Measurements from ENCODE around the gene TRIM46. TPM values are rescaled to one million over a fixed set of nuclear protein-coding genes. Genes with fewer than 3 reads are reported as not detected.

TRIM46 gene
- total and polyA plus RNA-seq, 2 of the 13 experiments (the other 11 are each of a cell fraction or from before 2014, with no cell fraction given): 0.04 to 0.09 TPM

DNA sequence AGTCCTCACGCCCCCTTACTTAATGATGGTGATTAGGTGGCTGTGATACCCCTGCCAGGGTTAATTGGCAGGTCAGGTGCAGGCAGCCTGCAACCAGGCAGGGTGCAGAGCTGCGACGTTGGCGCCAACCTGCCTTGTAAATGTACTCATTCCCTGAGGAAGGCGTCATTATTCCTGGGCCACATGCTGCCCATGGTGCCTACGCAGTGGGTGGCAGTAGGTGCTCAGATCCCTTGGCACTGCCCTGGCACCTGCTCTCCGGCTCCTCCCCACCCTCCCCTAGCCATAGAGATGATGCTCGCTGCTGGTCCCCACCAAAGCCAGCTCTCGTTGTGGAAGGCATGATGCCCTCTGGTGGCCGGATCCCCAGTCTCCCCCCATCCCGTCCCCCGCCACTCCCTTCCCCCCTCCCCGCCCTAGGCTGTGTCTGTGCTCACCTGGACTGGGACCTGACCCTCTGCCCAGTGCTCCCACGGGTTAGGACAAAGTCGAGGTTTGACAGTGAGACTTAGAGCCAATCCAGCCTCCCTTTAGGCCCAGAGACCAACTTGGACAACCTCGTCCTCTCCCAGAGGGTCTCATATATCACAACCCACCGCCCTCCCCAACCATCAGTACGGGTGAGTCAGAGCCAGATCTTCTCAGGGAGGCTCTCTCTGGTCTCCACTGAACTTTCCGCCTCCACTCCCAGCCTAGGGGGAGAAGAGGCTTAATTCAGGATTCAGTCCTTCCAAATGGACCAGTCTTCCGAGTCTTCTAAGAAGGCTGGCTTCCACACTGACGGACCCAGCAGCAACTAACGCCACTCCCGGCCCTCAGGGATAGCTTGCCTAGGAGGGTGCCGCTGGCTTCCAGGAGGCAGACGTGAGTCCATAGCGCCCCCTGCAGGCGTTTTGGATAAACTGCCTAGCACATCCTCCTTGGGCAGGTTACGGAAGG is 6.2 kb upstream of the TRIM46 start (continued):
- TF ChIP-seq, protein P1, sequence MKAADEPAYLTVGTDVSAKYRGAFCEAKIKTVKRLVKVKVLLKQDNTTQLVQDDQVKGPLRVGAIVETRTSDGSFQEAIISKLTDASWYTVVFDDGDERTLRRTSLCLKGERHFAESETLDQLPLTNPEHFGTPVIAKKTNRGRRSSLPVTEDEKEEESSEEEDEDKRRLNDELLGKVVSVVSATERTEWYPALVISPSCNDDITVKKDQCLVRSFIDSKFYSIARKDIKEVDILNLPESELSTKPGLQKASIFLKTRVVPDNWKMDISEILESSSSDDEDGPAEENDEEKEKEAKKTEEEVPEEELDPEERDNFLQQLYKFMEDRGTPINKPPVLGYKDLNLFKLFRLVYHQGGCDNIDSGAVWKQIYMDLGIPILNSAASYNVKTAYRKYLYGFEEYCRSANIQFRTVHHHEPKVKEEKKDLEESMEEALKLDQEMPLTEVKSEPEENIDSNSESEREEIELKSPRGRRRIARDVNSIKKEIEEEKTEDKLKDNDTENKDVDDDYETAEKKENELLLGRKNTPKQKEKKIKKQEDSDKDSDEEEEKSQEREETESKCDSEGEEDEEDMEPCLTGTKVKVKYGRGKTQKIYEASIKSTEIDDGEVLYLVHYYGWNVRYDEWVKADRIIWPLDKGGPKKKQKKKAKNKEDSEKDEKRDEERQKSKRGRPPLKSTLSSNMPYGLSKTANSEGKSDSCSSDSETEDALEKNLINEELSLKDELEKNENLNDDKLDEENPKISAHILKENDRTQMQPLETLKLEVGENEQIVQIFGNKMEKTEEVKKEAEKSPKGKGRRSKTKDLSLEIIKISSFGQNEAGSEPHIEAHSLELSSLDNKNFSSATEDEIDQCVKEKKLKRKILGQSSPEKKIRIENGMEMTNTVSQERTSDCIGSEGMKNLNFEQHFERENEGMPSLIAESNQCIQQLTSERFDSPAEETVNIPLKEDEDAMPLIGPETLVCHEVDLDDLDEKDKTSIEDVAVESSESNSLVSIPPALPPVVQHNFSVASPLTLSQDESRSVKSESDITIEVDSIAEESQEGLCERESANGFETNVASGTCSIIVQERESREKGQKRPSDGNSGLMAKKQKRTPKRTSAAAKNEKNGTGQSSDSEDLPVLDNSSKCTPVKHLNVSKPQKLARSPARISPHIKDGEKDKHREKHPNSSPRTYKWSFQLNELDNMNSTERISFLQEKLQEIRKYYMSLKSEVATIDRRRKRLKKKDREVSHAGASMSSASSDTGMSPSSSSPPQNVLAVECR (CRISPR knock-in tag; IDR thresholded peaks at IDR 0.05; ENCODE audit: borderline replicate concordance): peak; percentile 44
- 0 out of 2 replicates have a peak, but pooled peaks have one; percentile 56 for TF ChIP-seq MIXL1 (CRISPR knock-in tag; IDR thresholded peaks at IDR 0.05)
- TF ChIP-seq NR3C1 (CRISPR knock-in tag; IDR thresholded peaks at IDR 0.05): no peak
- TF ChIP-seq, protein P2, sequence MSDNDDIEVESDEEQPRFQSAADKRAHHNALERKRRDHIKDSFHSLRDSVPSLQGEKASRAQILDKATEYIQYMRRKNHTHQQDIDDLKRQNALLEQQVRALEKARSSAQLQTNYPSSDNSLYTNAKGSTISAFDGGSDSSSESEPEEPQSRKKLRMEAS (IDR thresholded peaks at IDR 0.05): peak; percentile 26; the same call in 1 of the 2 replicates
- TF ChIP-seq LCORL (IDR thresholded peaks at IDR 0.05): no peak
- TF ChIP-seq LCORL (CRISPR knock-in tag; IDR thresholded peaks at IDR 0.05): peak; percentile 70; the same call in 1 of the 2 replicates
- TF ChIP-seq, protein P3, sequence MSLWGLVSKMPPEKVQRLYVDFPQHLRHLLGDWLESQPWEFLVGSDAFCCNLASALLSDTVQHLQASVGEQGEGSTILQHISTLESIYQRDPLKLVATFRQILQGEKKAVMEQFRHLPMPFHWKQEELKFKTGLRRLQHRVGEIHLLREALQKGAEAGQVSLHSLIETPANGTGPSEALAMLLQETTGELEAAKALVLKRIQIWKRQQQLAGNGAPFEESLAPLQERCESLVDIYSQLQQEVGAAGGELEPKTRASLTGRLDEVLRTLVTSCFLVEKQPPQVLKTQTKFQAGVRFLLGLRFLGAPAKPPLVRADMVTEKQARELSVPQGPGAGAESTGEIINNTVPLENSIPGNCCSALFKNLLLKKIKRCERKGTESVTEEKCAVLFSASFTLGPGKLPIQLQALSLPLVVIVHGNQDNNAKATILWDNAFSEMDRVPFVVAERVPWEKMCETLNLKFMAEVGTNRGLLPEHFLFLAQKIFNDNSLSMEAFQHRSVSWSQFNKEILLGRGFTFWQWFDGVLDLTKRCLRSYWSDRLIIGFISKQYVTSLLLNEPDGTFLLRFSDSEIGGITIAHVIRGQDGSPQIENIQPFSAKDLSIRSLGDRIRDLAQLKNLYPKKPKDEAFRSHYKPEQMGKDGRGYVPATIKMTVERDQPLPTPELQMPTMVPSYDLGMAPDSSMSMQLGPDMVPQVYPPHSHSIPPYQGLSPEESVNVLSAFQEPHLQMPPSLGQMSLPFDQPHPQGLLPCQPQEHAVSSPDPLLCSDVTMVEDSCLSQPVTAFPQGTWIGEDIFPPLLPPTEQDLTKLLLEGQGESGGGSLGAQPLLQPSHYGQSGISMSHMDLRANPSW (CRISPR knock-in tag; IDR thresholded peaks at IDR 0.05; ENCODE audit: borderline replicate concordance): peak; percentile 37; the same call in 1 of the 2 replicates
- TF ChIP-seq, protein P4, sequence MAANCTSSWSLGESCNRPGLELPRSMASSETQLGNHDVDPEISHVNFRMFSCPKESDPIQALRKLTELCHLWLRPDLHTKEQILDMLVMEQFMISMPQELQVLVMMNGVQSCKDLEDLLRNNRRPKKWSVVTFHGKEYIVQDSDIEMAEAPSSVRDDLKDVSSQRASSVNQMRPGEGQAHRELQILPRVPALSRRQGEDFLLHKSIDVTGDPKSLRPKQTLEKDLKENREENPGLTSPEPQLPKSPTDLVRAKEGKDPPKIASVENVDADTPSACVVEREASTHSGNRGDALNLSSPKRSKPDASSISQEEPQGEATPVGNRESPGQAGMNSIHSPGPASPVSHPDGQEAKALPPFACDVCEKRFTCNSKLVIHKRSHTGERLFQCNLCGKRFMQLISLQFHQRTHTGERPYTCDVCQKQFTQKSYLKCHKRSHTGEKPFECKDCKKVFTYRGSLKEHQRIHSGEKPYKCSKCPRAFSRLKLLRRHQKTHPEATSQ (CRISPR knock-in tag; IDR thresholded peaks at IDR 0.05; ENCODE audit: borderline replicate concordance): 0 out of 2 replicates have a peak, but pooled peaks have one; percentile 23
- TF ChIP-seq CREB1 (IDR thresholded peaks at IDR 0.05): no peak
- TF ChIP-seq CREB1 (CRISPR knock-in tag; IDR thresholded peaks at IDR 0.05): no peak
- peak; percentile 48 for TF ChIP-seq SALL1 (CRISPR knock-in tag; IDR thresholded peaks at IDR 0.05)
- no peak for TF ChIP-seq KDM4B (CRISPR knock-in tag; IDR thresholded peaks at IDR 0.05)
- peak; percentile 68; the same call in 1 of the 2 replicates for TF ChIP-seq ZSCAN31 (CRISPR knock-in tag; IDR thresholded peaks at IDR 0.05; ENCODE audit: low read depth)
- no peak for TF ChIP-seq SOX6 (IDR thresholded peaks at IDR 0.05)
- TF ChIP-seq SOX6 (CRISPR knock-in tag; IDR thresholded peaks at IDR 0.05): peak; percentile 59
- TF ChIP-seq ZSCAN25 (CRISPR knock-in tag; IDR thresholded peaks at IDR 0.05): peak; percentile 81; the same call in 1 of the 2 replicates
- peak; percentile 50; the same call in 1 of the 2 replicates for TF ChIP-seq SIN3A (IDR thresholded peaks at IDR 0.05; ENCODE audit: borderline replicate concordance, low read depth, low read length)
- TF ChIP-seq KAT8 (CRISPR knock-in tag; IDR thresholded peaks at IDR 0.05): peak; percentile 40; the same call in 1 of the 2 replicates
- TF ChIP-seq, protein P5, sequence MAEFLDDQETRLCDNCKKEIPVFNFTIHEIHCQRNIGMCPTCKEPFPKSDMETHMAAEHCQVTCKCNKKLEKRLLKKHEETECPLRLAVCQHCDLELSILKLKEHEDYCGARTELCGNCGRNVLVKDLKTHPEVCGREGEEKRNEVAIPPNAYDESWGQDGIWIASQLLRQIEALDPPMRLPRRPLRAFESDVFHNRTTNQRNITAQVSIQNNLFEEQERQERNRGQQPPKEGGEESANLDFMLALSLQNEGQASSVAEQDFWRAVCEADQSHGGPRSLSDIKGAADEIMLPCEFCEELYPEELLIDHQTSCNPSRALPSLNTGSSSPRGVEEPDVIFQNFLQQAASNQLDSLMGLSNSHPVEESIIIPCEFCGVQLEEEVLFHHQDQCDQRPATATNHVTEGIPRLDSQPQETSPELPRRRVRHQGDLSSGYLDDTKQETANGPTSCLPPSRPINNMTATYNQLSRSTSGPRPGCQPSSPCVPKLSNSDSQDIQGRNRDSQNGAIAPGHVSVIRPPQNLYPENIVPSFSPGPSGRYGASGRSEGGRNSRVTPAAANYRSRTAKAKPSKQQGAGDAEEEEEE (CRISPR knock-in tag; IDR thresholded peaks at IDR 0.05; ENCODE audit: borderline replicate concordance): 0 out of 2 replicates have a peak, but pooled peaks have one; percentile 16
